CD4-positive, alpha-beta T cell (primary cell): ENCODE results near the gene TMED1. TPM values are rescaled to one million over a fixed set of nuclear protein-coding genes. Genes with fewer than 3 reads are reported as not detected.
A peak's percentile ranks its signal among the peaks of the same experiment; 100 is the strongest.

Experiments used
- ATAC-seq: fragments of 200-7000 bp; cut with Tn5 transposase; one replicate; pipeline ENCODE4 v1.10.0; 2022; ENCODE audit warnings: mild to moderate bottlenecking; ENCODE audit not compliant: poor library complexity
- CTCF ChIA-PET: fragments of 350-600 bp; sonication (Branson Sonifier 250); formaldehyde crosslinking; loops from one replicate; lab custom pipeline; 2021; ENCODE audit warnings: antibody characterized with exemption, inconsistent platforms; lab: Charles Lee
- POLR2A ChIA-PET: fragments of 350-600 bp; sonication (Branson Sonifier 250); formaldehyde crosslinking; loops from one replicate; lab custom pipeline; 2021; ENCODE audit warnings: antibody characterized with exemption, inconsistent platforms; lab: Charles Lee
- DNase-seq, 14 experiments: peaks; one replicate each; pipeline ENCODE4 v3.0.0-alpha.2; 2013 to 2020; ENCODE audit warnings: mixed read lengths in 2 of 14
- H3K27ac ChIP-seq, 2 donors: one replicate each; pipeline versions ENCODE4 v1.5.1 to v1.7.0; 2013; ENCODE audit warnings: low read length in 2 of 2, low read depth in 1 of 2, mild to moderate bottlenecking in 1 of 2
- H3K27me3 ChIP-seq, 2 experiments: 1 replicate in 1 of 2; 2 replicates in 1 of 2; pipeline versions ENCODE4 v1.6.1 to v1.7.0; 2013; ENCODE audit warnings: low read length in 2 of 2, control low read depth in 1 of 2, mild to moderate bottlenecking in 1 of 2, moderate library complexity in 1 of 2; ENCODE audit not compliant: insufficient read depth in 2 of 2, control insufficient read depth in 1 of 2
- H3K36me3 ChIP-seq: one replicate; pipeline ENCODE4 v1.6.1; 2013; ENCODE audit warnings: low read length, control low read depth; ENCODE audit not compliant: insufficient read depth
- H3K4me1 ChIP-seq: one replicate; pipeline ENCODE4 v1.6.1; 2013; ENCODE audit warnings: low read length, control low read depth; ENCODE audit not compliant: insufficient read depth
- H3K4me3 ChIP-seq: one replicate; pipeline ENCODE4 v1.5.1; 2013; ENCODE audit warnings: mild to moderate bottlenecking, low read length, moderate library complexity
- H3K9me3 ChIP-seq, 2 experiments: 1 replicate in 1 of 2; 2 replicates in 1 of 2; pipeline versions ENCODE4 v1.6.1 to v1.7.0; 2013; ENCODE audit warnings: low read length in 2 of 2, mild to moderate bottlenecking in 2 of 2, control low read depth in 1 of 2, moderate library complexity in 1 of 2; ENCODE audit not compliant: control insufficient read depth in 1 of 2, insufficient read depth in 1 of 2
- H3K27ac Mint-ChIP-seq: one replicate; pipeline ENCODE4 v1.8.0; 2020; ENCODE audit warnings: mixed read lengths
- H3K27me3 Mint-ChIP-seq: one replicate; pipeline ENCODE4 v1.8.0; 2021; ENCODE audit warnings: mixed read lengths
- H3K36me3 Mint-ChIP-seq: one replicate; pipeline ENCODE4 v1.8.0; 2021; ENCODE audit warnings: low read depth, mixed read lengths
- H3K4me1 Mint-ChIP-seq: one replicate; pipeline ENCODE4 v1.8.0; 2021; ENCODE audit warnings: low read depth, mixed read lengths
- H3K4me3 Mint-ChIP-seq: one replicate; pipeline ENCODE4 v1.8.0; 2020; ENCODE audit warnings: mild to moderate bottlenecking, mixed read lengths
- H3K9me3 Mint-ChIP-seq: one replicate; pipeline ENCODE4 v1.8.0; 2020; ENCODE audit warnings: mixed read lengths
- CTCF ChIP-seq: fragments of 200-600 bp; IDR thresholded peaks from one replicate; pipeline ENCODE4 v1.8.0; 2022; ENCODE audit warnings: antibody characterized with exemption, mild to moderate bottlenecking
- intact Hi-C, 2 experiments: fragments of 100-400 bp; cut with DNase I in 1 of 2; cut with micrococcal nuclease in 1 of 2; formaldehyde crosslinking; loops; one replicate each; pipeline versions ENCODE4 v1.15.1 to v1.9.0; 2023 to 2025; cut with DNase I, micrococcal nuclease
- total RNA-seq, 174 experiments: library from RNA in 2 of 174; stranded (reverse) in 2 of 174; gene quantifications; one replicate each; pipeline ENCODE4 v1.2.3 and lab custom pipeline; 2021 to 2026

TMED1 gene
- total RNA-seq, 2 experiments from 2014 or later = 6.7 to 7.0 TPM

GRCh38 chr19:10836479-10837330 lies 693 bp upstream of the TMED1 start:
- Histone ChIP-seq H3K4me1 (peaks cover 21% of the 10 kb centered on the region), H3K36me3 (peaks cover 11% of the 10 kb centered on the region), H3K9me3 (peaks cover 0 to 11% of the 10 kb centered on the region in 2 experiments), H3K27me3 (no peaks in the 10 kb centered on the region), H3K27ac (peak overlapping the region; percentile 96), H3K4me3 (peak overlapping the region; percentile 71)
- no peaks in the 10 kb centered on the region for H3K27me3 Mint-ChIP-seq
- intact Hi-C loops = loop anchor here in 1 of 2 experiments (1.0 to 2.0 kb wide), 3 partner anchors 28 to 182 kb away; partner anchors contain the start of gene ILF3
- peaks cover 32% of the 10 kb centered on the region for H3K36me3 Mint-ChIP-seq
- H3K27ac Mint-ChIP-seq = peak overlapping the region; percentile 100
- ATAC-seq (peak; percentile 36), DNase-seq (peak in 11 of 14 experiments; percentile 64 to 92 (median 79))
- peak overlapping the region; percentile 98 for H3K4me3 Mint-ChIP-seq
- ChIA-PET POLR2A (interaction anchor here (0.6 to 2.8 kb wide), 22 partner anchors 14 to 587 kb away, joined by 3 to 39 read pairs (median 4); partner anchors contain the start of genes CARM1, CDC37, DNM2 and KRI1), CTCF (interaction anchor here (0.6 to 4.1 kb wide), 5 partner anchors 18 to 192 kb away, joined by 3 to 29 read pairs (median 4); partner anchors contain the start of genes CARM1 and DNM2)
- peaks cover 15% of the 10 kb centered on the region for H3K4me1 Mint-ChIP-seq
- no peak for TF ChIP-seq CTCF
- peaks cover 7% of the 10 kb centered on the region for H3K9me3 Mint-ChIP-seq

- H3K27ac ChIP-seq = peak overlapping the region; percentile 96
- Mint-ChIP-seq H3K27ac (peak overlapping the region; percentile 100), H3K27me3 (no peaks in the 10 kb centered on the region), H3K9me3 (peaks cover 7% of the 10 kb centered on the region), H3K4me1 (peaks cover 15% of the 10 kb centered on the region), H3K4me3 (peak overlapping the region; percentile 98), H3K36me3 (peaks cover 41% of the 10 kb centered on the region)
- ChIA-PET POLR2A (interaction anchor here (0.6 to 2.8 kb wide), 18 partner anchors 9 to 739 kb away, joined by 3 to 39 read pairs (median 6); partner anchors contain the start of genes CARM1, DNM2, KRI1 and QTRT1), CTCF (interaction anchor here (2.7 to 4.1 kb wide), 2 partner anchors 29 to 118 kb away, joined by 19 to 29 read pairs; partner anchors contain the start of gene DNM2)
- H3K27me3 ChIP-seq = no peaks in the 10 kb centered on the region
- H3K4me3 ChIP-seq = peak overlapping the region; percentile 71
- peak in 1 of 14 experiments; percentile 20 for DNase-seq
- intact Hi-C loops = loop anchor here (1.0 to 2.0 kb wide), 2 partner anchors 76 to 118 kb away; no protein-coding TSS in a partner anchor
- H3K9me3 ChIP-seq = peaks cover 0 to 11% of the 10 kb centered on the region in 2 experiments
- H3K4me1 ChIP-seq = peaks cover 21% of the 10 kb centered on the region
- TF ChIP-seq CTCF = no peak
- no peak for ATAC-seq
- peaks cover 25% of the 10 kb centered on the region for H3K36me3 ChIP-seq
Measured at GRCh38 chr19:10835089-10835753, 791 bp downstream of the TMED1 start.

GRCh38 chr19:10832939-10833296 lies 3.1 kb downstream of the TMED1 start:
- peaks cover 5% of the 10 kb centered on the region for H3K9me3 Mint-ChIP-seq

More at GRCh38 chr19:10832939-10833296, 3.1 kb downstream of the TMED1 start:
- Histone ChIP-seq H3K4me1 (peaks cover 21% of the 10 kb centered on the region), H3K4me3 (no peak overlapping the region), H3K36me3 (peaks cover 40% of the 10 kb centered on the region), H3K9me3 (peaks cover 0 to 11% of the 10 kb centered on the region in 2 experiments), H3K27me3 (no peaks in the 10 kb centered on the region), H3K27ac (no peak overlapping the region)
- H3K27me3 Mint-ChIP-seq = no peaks in the 10 kb centered on the region
- DNase-seq (peak in 1 of 14 experiments; percentile 39), ATAC-seq (no peak)
- H3K27ac Mint-ChIP-seq = peak overlapping the region; percentile 33
- ChIA-PET POLR2A (no interaction called here), CTCF (no interaction called here)
- peaks cover 15% of the 10 kb centered on the region for H3K4me1 Mint-ChIP-seq
- H3K36me3 Mint-ChIP-seq = peaks cover 60% of the 10 kb centered on the region
- TF ChIP-seq CTCF = no peak
- intact Hi-C loops = no loop called here
- H3K4me3 Mint-ChIP-seq = no peak overlapping the region
